ENCODE results near the gene OR8B4. TPM values are rescaled to one million over a fixed set of nuclear protein-coding genes. Genes with fewer than 3 reads are reported as not detected.
"Not testable (repeated sequence)": the region's sequence is repeated elsewhere in the genome, so short reads cannot be mapped to it uniquely, and the experiment has no call there.

OR8B4 gene
- total RNA-seq, 3 donors from 2014 or later: not detected

- TF ChIP-seq CTCF (IDR thresholded peaks at IDR 0.05): no peak
- DNase-seq: no peak
- Histone ChIP-seq H3K9me3 (no peaks in the 10 kb centered on the region), H3K36me3 (ENCODE audit: low read depth) (no peaks in the 10 kb centered on the region), H3K4me1 (ENCODE audit: low read depth) (no peaks in the 10 kb centered on the region), H3K4me3 (no peak overlapping the region)
- no peak for ATAC-seq
- intact Hi-C loops (cut with DNase I, micrococcal nuclease): no loop called here
These were observed 40.7 kb upstream of the OR8B4 start for GRCh38 chr11:124465368-124465767.

GRCh38 chr11:124463990-124464389, 39.3 kb upstream of the OR8B4 start:
- intact Hi-C loops (cut with DNase I, micrococcal nuclease): no loop called here
- no peak for TF ChIP-seq CTCF (IDR thresholded peaks at IDR 0.05)
- no peaks in the 10 kb centered on the region for H3K36me3 ChIP-seq (ENCODE audit: low read depth)
- no peak overlapping the region for H3K4me3 ChIP-seq
- no peaks in the 10 kb centered on the region for H3K4me1 ChIP-seq (ENCODE audit: low read depth)
- ATAC-seq: no peak
- DNase-seq: no peak
- no peaks in the 10 kb centered on the region for H3K9me3 ChIP-seq

- Histone ChIP-seq H3K9me3 (no peaks in the 10 kb centered on the region), H3K4me3 (no peak overlapping the region), H3K4me1 (ENCODE audit: low read depth) (no peaks in the 10 kb centered on the region), H3K36me3 (ENCODE audit: low read depth) (no peaks in the 10 kb centered on the region)
- no peak for DNase-seq
- intact Hi-C loops (cut with DNase I, micrococcal nuclease): no loop called here
- no peak for TF ChIP-seq CTCF (IDR thresholded peaks at IDR 0.05)
- ATAC-seq: no peak
These were observed 38.7 kb upstream of the OR8B4 start for GRCh38 chr11:124463324-124463723.

GRCh38 chr11:124460459-124460858, 35.8 kb upstream of the OR8B4 start:
- ATAC-seq: no peak
- intact Hi-C loops (cut with DNase I, micrococcal nuclease): no loop called here
- no peaks in the 10 kb centered on the region for H3K36me3 ChIP-seq (ENCODE audit: low read depth)
- DNase-seq: no peak
- no peaks in the 10 kb centered on the region for H3K4me1 ChIP-seq (ENCODE audit: low read depth)
- no peak overlapping the region for H3K4me3 ChIP-seq
- no peaks in the 10 kb centered on the region for H3K9me3 ChIP-seq
- TF ChIP-seq CTCF (IDR thresholded peaks at IDR 0.05): no peak

- H3K36me3 ChIP-seq (ENCODE audit: low read depth); H3K4me1 ChIP-seq (ENCODE audit: low read depth); ATAC-seq; H3K4me3 ChIP-seq; H3K9me3 ChIP-seq; intact Hi-C loops (cut with DNase I, micrococcal nuclease); DNase-seq: not testable (repeated sequence)
These were observed 34.7 kb upstream of the OR8B4 start for GRCh38 chr11:124459379-124459778.

GRCh38 chr11:124454552-124454951, 29.9 kb upstream of the OR8B4 start:
- Histone ChIP-seq H3K4me1 (ENCODE audit: low read depth) (no peaks in the 10 kb centered on the region), H3K36me3 (ENCODE audit: low read depth) (no peaks in the 10 kb centered on the region), H3K4me3 (no peak overlapping the region), H3K9me3 (no peaks in the 10 kb centered on the region)
- DNase-seq: no peak
- intact Hi-C loops (cut with DNase I, micrococcal nuclease): no loop called here
- ATAC-seq: no peak
- no peak for TF ChIP-seq CTCF (IDR thresholded peaks at IDR 0.05)

Measured in mucosa of descending colon (tissue), 3 donors.